WTC11 (cell line): ENCODE measurements around the gene SMIM10. TPM values are rescaled to one million over a fixed set of nuclear protein-coding genes. Genes with fewer than 3 reads are reported as not detected.

Experiments used
- ATAC-seq: fragments of 200-7000 bp; cut with Tn5 transposase; 2 replicates; pipeline ENCODE4 v1.10.0; 2021; ENCODE audit warnings: mild to moderate bottlenecking, moderate library complexity
- CTCF ChIA-PET: fragments of 300-600 bp; sonication (Branson Sonifier 250); formaldehyde crosslinking; loops from one replicate; lab custom pipeline; 2021; ENCODE audit warnings: antibody characterized with exemption; lab: Charles Lee
- POLR2A ChIA-PET: fragments of 350-600 bp; sonication (Branson Sonifier 250); formaldehyde crosslinking; loops from one replicate; lab custom pipeline; 2021; ENCODE audit warnings: antibody characterized with exemption; lab: Charles Lee
- DNase-seq: peaks from one replicate; pipeline ENCODE4 v3.0.0; 2021; ENCODE audit warnings: low spot score
- H3K27ac Mint-ChIP-seq: 2 replicates; pipeline ENCODE4 v1.8.0; 2021; ENCODE audit warnings: mixed read lengths
- H3K27me3 Mint-ChIP-seq: 2 replicates; pipeline ENCODE4 v1.8.0; 2021; ENCODE audit warnings: low read depth, mild to moderate bottlenecking, moderate library complexity, mixed read lengths
- H3K36me3 Mint-ChIP-seq: 2 replicates; pipeline ENCODE4 v1.8.0; 2021; ENCODE audit warnings: mixed read lengths
- H3K4me1 Mint-ChIP-seq: 2 replicates; pipeline ENCODE4 v1.8.0; 2022; ENCODE audit warnings: mixed read lengths
- H3K4me3 Mint-ChIP-seq: 2 replicates; pipeline ENCODE4 v1.8.0; 2021; ENCODE audit warnings: mild to moderate bottlenecking, moderate library complexity, mixed read lengths
- H3K9me3 Mint-ChIP-seq: 2 replicates; pipeline ENCODE4 v1.8.0; 2021; ENCODE audit warnings: mixed read lengths
- ATF2 ChIP-seq: sonication (generic); formaldehyde crosslinking; IDR thresholded peaks from 2 replicates; pipeline ENCODE4 v1.8.1; 2022; ENCODE audit warnings: low read depth, missing genetic modification reagents, borderline replicate concordance
- ATF6 ChIP-seq: sonication (generic); formaldehyde crosslinking; IDR thresholded peaks from 2 replicates; pipeline ENCODE4 v1.8.1; 2023; ENCODE audit warnings: mild to moderate bottlenecking, missing genetic modification reagents
- CTCF ChIP-seq: fragments of 200-600 bp; IDR thresholded peaks from 2 replicates; pipeline ENCODE4 v1.8.0; 2022; ENCODE audit warnings: antibody characterized with exemption
- E2F4 ChIP-seq: sonication (generic); formaldehyde crosslinking; IDR thresholded peaks from 2 replicates; pipeline ENCODE4 v1.8.1; 2022; ENCODE audit warnings: low read depth, mild to moderate bottlenecking, moderate library complexity, missing genetic modification reagents, borderline replicate concordance
- ELF4 ChIP-seq: sonication (generic); formaldehyde crosslinking; IDR thresholded peaks from 2 replicates; pipeline ENCODE4 v1.8.1; 2022; ENCODE audit warnings: low read depth, mild to moderate bottlenecking, moderate library complexity, missing genetic modification reagents
- ESRRA ChIP-seq: sonication (generic); formaldehyde crosslinking; IDR thresholded peaks from 2 replicates; pipeline ENCODE4 v1.8.1; 2022; ENCODE audit warnings: mild to moderate bottlenecking, missing genetic modification reagents, borderline replicate concordance
- ETV6 ChIP-seq: sonication (generic); formaldehyde crosslinking; IDR thresholded peaks from 2 replicates; pipeline ENCODE4 v1.8.1; 2022; ENCODE audit warnings: mild to moderate bottlenecking, missing genetic modification reagents
- GABPB1 ChIP-seq: sonication (generic); formaldehyde crosslinking; IDR thresholded peaks from 2 replicates; pipeline ENCODE4 v1.8.1; 2023; ENCODE audit warnings: mild to moderate bottlenecking, missing genetic modification reagents
- GRHL2 ChIP-seq: fragments of 250-450 bp; sonication (Bioruptor Pico); IDR thresholded peaks from 2 replicates; pipeline ENCODE4 v1.8.0; 2022; ENCODE audit warnings: mild to moderate bottlenecking, moderate library complexity; ENCODE audit not compliant: insufficient replicate concordance, severe bottlenecking
- HMGA2 ChIP-seq: fragments of 250-450 bp; sonication (Bioruptor Pico); IDR thresholded peaks from 2 replicates; pipeline ENCODE4 v1.4.0; 2021; ENCODE audit warnings: mild to moderate bottlenecking, moderate library complexity
- HMGXB4 ChIP-seq: sonication (generic); formaldehyde crosslinking; IDR thresholded peaks from 2 replicates; pipeline ENCODE4 v1.8.1; 2023; ENCODE audit warnings: mild to moderate bottlenecking, moderate library complexity, missing genetic modification reagents
- IRF1 ChIP-seq: sonication (generic); formaldehyde crosslinking; IDR thresholded peaks from 2 replicates; pipeline ENCODE4 v1.8.0; 2023; ENCODE audit warnings: missing genetic modification reagents
- KAT7 ChIP-seq: sonication (generic); formaldehyde crosslinking; IDR thresholded peaks from 2 replicates; pipeline ENCODE4 v1.8.1; 2023; ENCODE audit warnings: missing genetic modification reagents, mild to moderate bottlenecking, borderline replicate concordance
- MAX ChIP-seq: sonication (generic); formaldehyde crosslinking; IDR thresholded peaks from 2 replicates; pipeline ENCODE4 v1.8.0; 2022; ENCODE audit warnings: mild to moderate bottlenecking, missing genetic modification reagents
- NFATC4 ChIP-seq: fragments of 250-450 bp; sonication (Bioruptor Pico); IDR thresholded peaks from 2 replicates; pipeline ENCODE4 v1.9.0; 2021; ENCODE audit warnings: mild to moderate bottlenecking
- NFE2L1 ChIP-seq: sonication (generic); formaldehyde crosslinking; IDR thresholded peaks from 2 replicates; pipeline ENCODE4 v1.8.1; 2023; ENCODE audit warnings: missing genetic modification reagents
- USF1 ChIP-seq: sonication (generic); formaldehyde crosslinking; IDR thresholded peaks from 2 replicates; pipeline ENCODE4 v1.8.0; 2022; ENCODE audit warnings: mild to moderate bottlenecking, missing genetic modification reagents
- ZNF138 ChIP-seq: sonication (generic); formaldehyde crosslinking; conservative IDR thresholded peaks from 2 replicates; pipeline ENCODE4 v1.8.1; 2022; ENCODE audit warnings: mild to moderate bottlenecking, moderate library complexity, missing genetic modification reagents
- ZNF532 ChIP-seq: fragments of 250-450 bp; sonication (Bioruptor Pico); IDR thresholded peaks from 2 replicates; pipeline ENCODE4 v1.9.0; 2021; ENCODE audit warnings: mild to moderate bottlenecking, borderline replicate concordance
- total RNA-seq: library from RNA; stranded (reverse); gene quantifications from 3 replicates; pipeline ENCODE4 v1.2.3, GENCODE V29; 2021

The SMIM10 gene
- total RNA-seq, 1 experiment from 2014 or later = 1.3 TPM

- H3K9me3 Mint-ChIP-seq = 0 out of 2 replicates have a peak, but pooled peaks cover 6% of the 10 kb centered on the region
- H3K27ac Mint-ChIP-seq = no peak overlapping the region
- ChIA-PET POLR2A (no interaction called here), CTCF (no interaction called here)
- H3K27me3 Mint-ChIP-seq = no peaks in the 10 kb centered on the region
- no peak overlapping the region for H3K4me3 Mint-ChIP-seq
- peaks cover 4% of the 10 kb centered on the region for H3K4me1 Mint-ChIP-seq
- H3K36me3 Mint-ChIP-seq = no peaks in the 10 kb centered on the region
- ATAC-seq = no peak
- TF ChIP-seq NFATC4 (CRISPR knock-in tag) (no peak), IRF1 (CRISPR knock-in tag) (no peak), GRHL2 (no peak), ATF2 (CRISPR knock-in tag) (no peak), ETV6 (CRISPR knock-in tag) (no peak), NFE2L1 (CRISPR knock-in tag) (no peak), CTCF (no peak)
- DNase-seq = no peak
Measured at GRCh38 chrX:134969726-134970125, 21.1 kb upstream of the SMIM10 start.

- ATAC-seq (no peak), DNase-seq (no peak)
- Mint-ChIP-seq H3K9me3 (0 out of 2 replicates have a peak, but pooled peaks cover 7% of the 10 kb centered on the region), H3K36me3 (no peaks in the 10 kb centered on the region), H3K27ac (no peak overlapping the region), H3K27me3 (no peaks in the 10 kb centered on the region), H3K4me3 (no peak overlapping the region), H3K4me1 (no peaks in the 10 kb centered on the region)
- CTCF ChIA-PET = no interaction called here
- POLR2A ChIA-PET = no interaction called here
- TF ChIP-seq KAT7 (no peak), ZNF138 (CRISPR knock-in tag) (no peak), ATF6 (CRISPR knock-in tag) (no peak), ETV6 (CRISPR knock-in tag) (no peak), HMGA2 (CRISPR knock-in tag) (no peak), NFE2L1 (CRISPR knock-in tag) (no peak), ELF4 (CRISPR knock-in tag) (no peak), IRF1 (CRISPR knock-in tag) (no peak), GABPB1 (CRISPR knock-in tag) (no peak), MAX (CRISPR knock-in tag) (no peak), USF1 (CRISPR knock-in tag) (no peak), ESRRA (no peak), HMGXB4 (CRISPR knock-in tag) (no peak), E2F4 (CRISPR knock-in tag) (no peak), ZNF532 (CRISPR knock-in tag) (no peak), GRHL2 (no peak)
Measured at GRCh38 chrX:134971926-134972325, 18.9 kb upstream of the SMIM10 start.
